ENCODE data around the gene INPP5E. TPM values are rescaled to one million over a fixed set of nuclear protein-coding genes. Genes with fewer than 3 reads are reported as not detected.

INPP5E gene
- total and polyA plus RNA-seq, 5 donors = 7.7 to 12.3 (median 8.9) TPM

DNA sequence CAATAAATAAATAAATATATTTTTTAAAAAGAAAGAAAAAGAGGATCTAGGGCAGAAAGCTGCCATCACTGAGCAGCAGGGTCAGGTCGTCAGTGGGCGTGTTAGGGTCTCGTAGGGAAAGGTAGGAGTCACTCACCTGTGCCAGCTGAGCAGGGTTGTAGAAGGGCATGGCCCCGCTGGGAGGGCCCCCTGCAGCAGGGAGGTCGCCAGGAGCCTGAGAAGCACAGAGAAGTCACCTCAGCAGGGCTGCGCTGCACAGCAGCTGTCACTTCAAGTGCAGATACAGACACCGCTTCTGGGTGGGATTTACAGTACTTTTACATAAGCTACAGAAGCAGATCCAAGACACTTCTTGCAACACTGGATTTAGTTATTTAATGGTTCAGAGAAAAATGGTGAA is 4.0 kb upstream of the INPP5E start:
- no peak overlapping the region for H3K4me3 ChIP-seq (ENCODE audit: low read length)
- intact Hi-C loops (cut with DNase I) = no loop called here
- H3K27me3 ChIP-seq (ENCODE audit: control insufficient read depth, insufficient read depth) = no peaks in the 10 kb centered on the region
- peak in 1 of 3 donors; percentile 31 for DNase-seq
- WGBS = 94% methylated on average over 7 of the region's 7 CpGs
- no peak for ATAC-seq
- H3K4me1 ChIP-seq (ENCODE audit: control insufficient read depth, insufficient read depth, low read length) = no peaks in the 10 kb centered on the region
- H3K9me3 ChIP-seq (ENCODE audit: control insufficient read depth, low read length) = no peaks in the 10 kb centered on the region
- H3K27ac ChIP-seq (ENCODE audit: low read length) = no peak overlapping the region

DNA sequence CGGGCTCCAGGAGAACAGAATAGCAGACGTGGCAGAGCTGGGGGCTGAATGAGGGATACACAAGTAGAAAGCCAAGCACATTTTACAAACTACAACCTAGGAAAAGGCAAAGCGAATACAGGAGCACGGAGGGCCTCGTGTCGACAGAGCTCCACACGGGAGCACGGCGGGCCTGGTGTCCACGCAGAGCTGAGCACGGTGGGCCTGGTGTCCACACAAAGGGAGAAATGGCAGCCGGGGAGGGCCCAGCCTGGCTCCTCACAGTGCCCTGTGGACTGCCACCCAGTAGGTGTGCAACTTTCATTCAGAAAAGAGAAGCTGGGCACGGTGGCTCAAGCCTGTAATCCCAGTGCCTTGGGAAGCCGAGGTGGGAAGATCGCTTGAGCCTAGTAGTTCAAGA is 3.4 kb upstream of the INPP5E start:
- H3K27me3 ChIP-seq (ENCODE audit: control insufficient read depth, insufficient read depth) = no peaks in the 10 kb centered on the region
- H3K9me3 ChIP-seq (ENCODE audit: control insufficient read depth, low read length) = no peaks in the 10 kb centered on the region
- no peak overlapping the region for H3K4me3 ChIP-seq (ENCODE audit: low read length)
- no peak overlapping the region for H3K27ac ChIP-seq (ENCODE audit: low read length)
- WGBS = 96% methylated on average over 15 of the region's 15 CpGs
- no peaks in the 10 kb centered on the region for H3K4me1 ChIP-seq (ENCODE audit: control insufficient read depth, insufficient read depth, low read length)
- intact Hi-C loops (cut with DNase I) = no loop called here
- DNase-seq = peak in 1 of 3 donors; percentile 37
- no peak for ATAC-seq

DNA sequence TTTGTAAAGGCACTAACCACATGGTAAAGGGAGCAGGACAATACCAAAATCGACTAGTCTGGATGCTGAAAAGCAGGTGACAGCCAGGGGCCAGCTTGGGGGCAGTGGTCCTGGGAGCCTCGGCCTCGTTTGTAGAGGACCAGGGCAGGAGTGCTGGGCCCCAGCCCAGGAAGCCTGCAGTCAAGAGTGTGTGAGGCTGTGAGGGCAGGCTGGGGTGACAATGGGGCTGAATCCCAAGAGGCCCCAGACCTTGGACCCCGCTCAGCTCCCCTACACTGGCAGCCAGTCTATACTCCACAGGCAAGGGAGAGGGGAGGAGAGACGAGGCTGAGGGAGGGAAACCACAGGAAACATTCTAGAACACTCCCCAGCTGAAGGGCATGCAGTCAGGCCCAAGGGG is 2.6 kb upstream of the INPP5E start:
- Histone ChIP-seq H3K27me3 (ENCODE audit: control insufficient read depth, insufficient read depth) (no peaks in the 10 kb centered on the region), H3K4me1 (ENCODE audit: control insufficient read depth, insufficient read depth, low read length) (peaks cover 5% of the 10 kb centered on the region), H3K27ac (ENCODE audit: low read length) (no peak overlapping the region), H3K9me3 (ENCODE audit: control insufficient read depth, low read length) (no peaks in the 10 kb centered on the region), H3K4me3 (ENCODE audit: low read length) (no peak overlapping the region)
- no peak for ATAC-seq
- WGBS = 79% methylated on average over 5 of the region's 5 CpGs
- peak in 1 of 3 donors; percentile 47 for DNase-seq
- intact Hi-C loops (cut with DNase I) = no loop called here

DNA sequence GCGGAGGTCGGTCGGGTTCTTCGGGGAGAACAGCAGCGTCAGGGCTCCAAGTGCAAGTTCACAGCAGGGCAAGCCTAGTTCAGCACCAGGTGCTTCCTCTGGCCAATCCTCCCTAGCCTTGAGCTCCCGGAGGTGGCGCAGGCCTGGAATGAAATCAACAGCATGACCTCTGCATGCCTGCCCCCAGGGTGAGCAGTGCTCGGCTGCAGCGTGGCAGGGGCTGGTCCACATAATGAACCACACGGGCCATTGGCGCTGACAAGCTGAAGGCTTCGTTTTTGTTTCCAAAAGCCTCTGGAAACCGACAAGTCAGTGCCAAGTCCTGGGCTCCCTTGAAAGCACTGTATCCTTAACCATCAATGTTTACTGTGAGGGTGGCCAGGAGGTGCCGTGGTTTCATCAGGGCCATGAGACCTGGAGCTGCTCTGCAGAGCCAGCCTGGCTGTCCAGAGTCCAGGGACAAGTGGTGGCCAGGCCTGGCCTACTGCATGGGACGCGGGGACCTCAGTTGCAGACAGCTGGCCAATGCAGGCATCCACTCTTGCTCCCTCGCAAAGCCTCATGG is 2.1 kb upstream of the INPP5E start:
- Histone ChIP-seq H3K27me3 (ENCODE audit: control insufficient read depth, insufficient read depth) (no peaks in the 10 kb centered on the region), H3K27ac (ENCODE audit: low read length) (no peak overlapping the region), H3K9me3 (ENCODE audit: control insufficient read depth, low read length) (no peaks in the 10 kb centered on the region), H3K4me3 (ENCODE audit: low read length) (no peak overlapping the region), H3K4me1 (ENCODE audit: control insufficient read depth, insufficient read depth, low read length) (peaks cover 6% of the 10 kb centered on the region)
- WGBS = 79% methylated on average over 17 of the region's 17 CpGs
- intact Hi-C loops (cut with DNase I) = no loop called here
- ATAC-seq (no peak), DNase-seq (peak in 2 of 3 donors; percentile 28 to 52)

DNA sequence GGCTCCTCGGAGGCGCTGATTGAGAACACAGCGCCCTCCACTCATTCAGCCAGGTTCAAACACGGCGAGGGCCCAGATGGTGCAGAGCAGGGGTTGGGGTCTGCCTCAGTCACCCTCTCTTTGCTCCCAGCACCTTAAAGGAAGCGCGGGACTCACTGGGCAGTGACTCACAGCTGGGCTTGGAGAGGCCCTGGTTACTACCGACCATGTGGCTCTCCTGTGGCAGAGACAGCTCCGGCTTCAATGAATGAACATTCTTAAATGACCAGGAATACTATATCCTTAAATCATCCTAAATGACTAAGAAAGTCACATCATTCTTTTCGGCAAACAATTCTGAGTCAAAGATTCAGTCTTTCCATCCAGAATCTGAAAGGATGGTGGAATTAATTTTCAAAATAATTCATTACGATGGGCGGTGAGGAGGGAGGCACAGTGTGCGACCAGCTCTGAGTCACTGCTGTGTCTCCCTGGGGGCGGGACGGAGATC is 1.6 kb upstream of the INPP5E start:
- H3K9me3 ChIP-seq (ENCODE audit: control insufficient read depth, low read length) = no peaks in the 10 kb centered on the region
- DNase-seq = no peak
- WGBS = 89% methylated on average over 15 of the region's 15 CpGs
- no peaks in the 10 kb centered on the region for H3K27me3 ChIP-seq (ENCODE audit: control insufficient read depth, insufficient read depth)
- H3K4me1 ChIP-seq (ENCODE audit: control insufficient read depth, insufficient read depth, low read length) = peaks cover 6% of the 10 kb centered on the region
- no peak for ATAC-seq
- H3K4me3 ChIP-seq (ENCODE audit: low read length) = no peak overlapping the region
- intact Hi-C loops (cut with DNase I) = no loop called here
- H3K27ac ChIP-seq (ENCODE audit: low read length) = no peak overlapping the region

DNA sequence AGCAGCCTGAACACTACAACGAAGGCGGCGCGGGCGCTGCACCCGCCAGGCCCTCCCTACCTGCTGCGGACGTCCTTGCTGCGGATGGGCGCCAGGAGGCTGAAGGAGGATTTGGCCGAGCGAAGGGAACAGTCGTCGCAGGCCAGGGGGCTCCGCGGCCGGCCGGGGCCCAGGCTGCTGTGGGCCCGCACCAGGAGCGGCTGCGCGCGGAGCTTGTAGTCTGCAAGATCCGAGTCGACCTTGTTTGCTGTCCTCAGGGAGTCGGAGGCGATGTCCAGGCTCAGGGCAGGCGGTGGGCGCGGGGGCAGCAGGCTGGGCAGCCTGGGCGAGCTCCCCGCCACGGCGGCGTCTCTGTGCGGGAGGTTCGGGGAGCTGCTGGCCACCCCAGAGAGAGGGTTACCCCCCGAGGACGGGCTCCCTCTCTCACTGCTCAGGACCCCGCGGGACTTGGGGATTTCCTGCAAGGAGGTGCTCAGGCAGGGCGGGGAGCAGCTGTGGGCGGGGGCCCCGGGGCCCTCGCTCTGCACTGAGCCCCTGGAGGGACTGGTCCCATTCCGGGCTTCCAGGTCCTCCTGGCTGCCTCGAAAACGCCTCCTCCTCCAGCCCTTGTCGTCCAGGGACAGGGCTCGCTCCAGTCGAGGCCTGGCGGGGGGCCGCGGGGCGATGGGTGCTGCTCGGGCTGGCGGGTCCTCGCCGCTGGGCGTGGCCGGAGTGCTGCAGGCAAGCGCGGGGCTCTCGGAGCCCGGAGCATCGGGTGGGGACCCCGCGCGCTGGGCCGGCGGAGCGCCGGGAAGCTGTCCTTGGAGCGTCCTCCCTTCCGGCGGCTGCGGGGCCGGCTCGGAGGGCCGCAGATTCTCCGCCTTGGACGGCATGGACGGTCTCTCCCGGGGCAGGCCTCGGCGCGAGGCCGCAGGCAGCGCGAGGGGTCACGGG is 831 bp downstream of the INPP5E start:
- Histone ChIP-seq H3K4me1 (ENCODE audit: control insufficient read depth, insufficient read depth, low read length) (peaks cover 6% of the 10 kb centered on the region), H3K4me3 (ENCODE audit: low read length) (peak overlapping the region; percentile 81), H3K27me3 (ENCODE audit: control insufficient read depth, insufficient read depth) (no peaks in the 10 kb centered on the region), H3K27ac (ENCODE audit: low read length) (peak overlapping the region; percentile 31), H3K9me3 (ENCODE audit: control insufficient read depth, low read length) (no peaks in the 10 kb centered on the region)
- intact Hi-C loops (cut with DNase I) = no loop called here
- DNase-seq = peak; percentile 43 to 77 (median 74)
- ATAC-seq = peak; percentile 8 to 23
- WGBS = under 1% methylated on average over 91 of the region's 91 CpGs

DNA sequence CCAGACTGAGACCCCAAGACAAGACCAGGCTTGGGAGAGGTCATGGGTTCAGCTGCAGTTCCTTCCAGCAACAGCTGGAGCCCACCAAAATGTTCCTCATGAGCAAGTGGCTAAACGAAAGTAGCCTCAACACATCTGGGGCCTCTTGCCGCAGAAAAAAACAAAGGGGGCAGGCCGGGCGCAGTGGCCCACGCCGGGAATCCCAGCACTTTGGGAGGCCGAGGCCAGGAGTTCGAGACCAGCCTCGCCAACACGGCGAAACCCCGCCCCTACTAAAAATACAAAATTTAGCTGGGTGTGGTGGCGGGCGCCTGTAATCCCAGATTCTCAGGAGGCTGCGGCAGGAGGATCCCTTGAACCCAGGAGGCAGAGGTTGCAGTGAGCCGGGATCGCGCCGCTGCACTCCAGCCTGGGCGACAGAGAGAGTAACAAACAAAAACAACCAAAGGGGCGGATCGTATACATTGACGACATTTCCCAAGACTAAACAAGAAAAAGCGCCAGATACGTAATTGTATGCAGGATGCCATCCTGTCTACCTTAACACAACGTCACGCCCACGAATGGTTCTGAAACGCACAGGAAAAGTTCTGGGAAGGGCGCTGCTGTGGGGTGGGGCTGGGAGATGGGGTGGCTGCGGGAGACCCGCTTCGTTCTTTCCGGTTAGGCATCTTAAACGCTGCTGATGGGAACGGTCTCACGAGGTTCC is 1.7 kb downstream of the INPP5E start:
- ATAC-seq = no peak
- peak overlapping the region; percentile 81 for H3K4me3 ChIP-seq (ENCODE audit: low read length)
- intact Hi-C loops (cut with DNase I) = no loop called here
- H3K4me1 ChIP-seq (ENCODE audit: control insufficient read depth, insufficient read depth, low read length) = peaks cover 6% of the 10 kb centered on the region
- H3K27ac ChIP-seq (ENCODE audit: low read length) = no peak overlapping the region
- no peak for DNase-seq
- H3K27me3 ChIP-seq (ENCODE audit: control insufficient read depth, insufficient read depth) = no peaks in the 10 kb centered on the region
- H3K9me3 ChIP-seq (ENCODE audit: control insufficient read depth, low read length) = no peaks in the 10 kb centered on the region
- 48% methylated on average over 37 of the region's 37 CpGs for WGBS

DNA sequence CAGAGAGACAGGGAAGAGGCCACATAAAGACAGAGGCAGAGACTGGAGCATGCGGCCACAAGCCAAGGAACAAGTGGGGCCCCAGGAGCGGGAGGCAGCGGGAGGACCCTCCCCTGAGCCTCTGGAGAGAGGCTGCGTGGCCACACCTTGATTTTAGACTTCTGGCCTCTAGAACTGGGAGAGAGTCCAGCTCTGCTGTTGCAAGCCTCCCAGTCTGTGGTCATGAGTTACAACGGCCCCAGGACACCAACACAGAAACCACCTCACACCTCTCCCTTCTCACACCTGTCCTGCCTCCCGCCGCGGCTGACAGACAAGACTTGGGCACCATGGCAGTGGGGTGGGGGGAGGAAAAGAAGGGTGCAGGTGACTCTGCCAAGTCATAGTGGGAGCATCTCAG is 2.2 kb downstream of the INPP5E start:
- peaks cover 6% of the 10 kb centered on the region for H3K4me1 ChIP-seq (ENCODE audit: control insufficient read depth, insufficient read depth, low read length)
- H3K9me3 ChIP-seq (ENCODE audit: control insufficient read depth, low read length) = no peaks in the 10 kb centered on the region
- no peaks in the 10 kb centered on the region for H3K27me3 ChIP-seq (ENCODE audit: control insufficient read depth, insufficient read depth)
- no peak for DNase-seq
- intact Hi-C loops (cut with DNase I) = no loop called here
- no peak for ATAC-seq
- no peak overlapping the region for H3K27ac ChIP-seq (ENCODE audit: low read length)
- H3K4me3 ChIP-seq (ENCODE audit: low read length) = no peak overlapping the region
- 52% methylated on average over 8 of the region's 8 CpGs for WGBS

DNA sequence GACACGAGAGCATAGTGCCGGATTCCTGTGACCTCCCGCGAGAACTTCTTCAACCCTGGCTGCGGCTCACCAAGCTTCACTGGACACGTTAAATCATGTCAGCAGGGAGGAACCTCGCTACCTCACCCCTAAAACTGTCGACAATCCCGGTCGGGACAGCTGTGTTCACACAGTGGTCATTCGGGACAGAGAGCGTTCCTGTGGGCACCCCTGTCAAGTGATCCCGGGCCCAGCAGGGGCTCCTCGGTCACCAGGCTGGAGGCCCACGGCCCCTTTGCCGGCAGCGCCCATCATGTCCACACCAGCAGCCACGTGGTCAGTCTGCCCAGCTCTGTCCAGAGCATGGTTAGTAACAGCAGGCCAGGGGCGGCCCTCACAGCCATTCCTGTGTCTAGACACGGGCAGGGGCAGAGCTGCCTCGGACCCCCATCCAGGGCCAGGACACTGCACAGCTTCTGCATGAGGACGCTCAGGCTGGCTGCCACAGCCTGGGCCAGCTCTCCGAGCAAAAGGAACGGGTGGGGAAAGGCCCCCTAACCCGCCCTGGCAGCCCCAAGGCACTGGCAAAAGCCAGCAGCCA is 3.5 kb downstream of the INPP5E start:
- no peak overlapping the region for H3K4me3 ChIP-seq (ENCODE audit: low read length)
- WGBS = 90% methylated on average over 25 of the region's 25 CpGs

DNA sequence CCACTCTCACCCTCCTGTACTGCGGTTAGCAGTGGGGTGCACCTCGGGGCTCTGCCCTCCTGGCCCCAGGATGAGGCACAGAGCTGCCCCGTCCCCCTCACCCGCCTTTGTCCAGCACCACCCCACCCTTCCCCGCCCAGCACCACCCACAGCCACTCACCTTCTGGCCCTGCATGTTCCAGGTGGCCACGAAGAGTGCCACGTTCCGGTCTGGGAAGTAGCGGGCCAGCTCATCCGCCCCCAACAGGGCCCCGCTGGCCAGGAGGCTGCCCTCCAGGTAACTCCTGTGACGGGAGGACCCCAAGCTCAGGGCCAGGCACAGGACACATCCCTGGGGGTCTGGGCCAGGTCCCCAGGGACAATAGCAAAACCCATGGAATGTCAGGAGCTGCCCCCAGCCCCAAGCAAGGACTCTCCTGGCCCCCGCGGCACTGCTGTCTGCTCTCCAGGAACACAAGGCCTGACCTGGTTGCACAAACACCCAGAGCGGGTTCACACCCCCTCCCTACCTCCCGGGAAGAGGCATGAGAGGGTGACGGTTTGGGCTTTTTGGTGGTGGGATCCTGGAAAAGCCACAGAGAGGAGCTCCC is 5.0 kb downstream of the INPP5E start:
- no peak overlapping the region for H3K27ac ChIP-seq (ENCODE audit: low read length)
- H3K27me3 ChIP-seq (ENCODE audit: control insufficient read depth, insufficient read depth) = no peaks in the 10 kb centered on the region
- intact Hi-C loops (cut with DNase I) = no loop called here
- DNase-seq = peak in 1 of 3 donors; percentile 54
- no peaks in the 10 kb centered on the region for H3K9me3 ChIP-seq (ENCODE audit: control insufficient read depth, low read length)
- 90% methylated on average over 17 of the region's 17 CpGs for WGBS
- no peak for ATAC-seq
- no peak overlapping the region for H3K4me3 ChIP-seq (ENCODE audit: low read length)
- peaks cover 6% of the 10 kb centered on the region for H3K4me1 ChIP-seq (ENCODE audit: control insufficient read depth, insufficient read depth, low read length)

More for the DNA sequence above, 3.5 kb downstream of the INPP5E start:
- no peaks in the 10 kb centered on the region for H3K27me3 ChIP-seq (ENCODE audit: control insufficient read depth, insufficient read depth)
- no peak overlapping the region for H3K27ac ChIP-seq (ENCODE audit: low read length)
- intact Hi-C loops (cut with DNase I) = no loop called here
- ATAC-seq (no peak), DNase-seq (peak in 1 of 3 donors; percentile 41)
- peaks cover 6% of the 10 kb centered on the region for H3K4me1 ChIP-seq (ENCODE audit: control insufficient read depth, insufficient read depth, low read length)
- H3K9me3 ChIP-seq (ENCODE audit: control insufficient read depth, low read length) = no peaks in the 10 kb centered on the region

Measured in right cardiac atrium (tissue), 5 donors.